Spleen (tissue), 11 donors: ENCODE measurements around the gene STX16. TPM values are rescaled to one million over a fixed set of nuclear protein-coding genes. Genes with fewer than 3 reads are reported as not detected.
A peak's percentile ranks its signal among the peaks of the same experiment; 100 is the strongest.

Source experiments
- DNase-seq: peaks from one replicate; pipeline ENCODE4 v3.0.0-alpha.2; 2020
- H3K27ac ChIP-seq, 8 donors: fragments of 200-600 bp; sonication (generic) in 7 of 8; 1 replicate in 4 of 8; 2 replicates in 4 of 8; pipeline versions ENCODE4 v1.5.0 to v1.8.0; 2016 to 2021; ENCODE audit warnings: inconsistent platforms in 4 of 8, mild to moderate bottlenecking in 4 of 8, moderate library complexity in 1 of 8
- H3K27me3 ChIP-seq, 7 donors: fragments of 200-600 bp; sonication (generic) in 6 of 7; replicated peaks in 1 of 7; 1 replicate in 4 of 7; 2 replicates in 3 of 7; pipeline versions ENCODE4 v1.5.0 to v1.8.0; 2016 to 2021; ENCODE audit warnings: inconsistent platforms in 3 of 7, mild to moderate bottlenecking in 1 of 7
- H3K36me3 ChIP-seq, 6 donors: fragments of 200-600 bp; sonication (generic) in 5 of 6; 1 replicate in 4 of 6; 2 replicates in 2 of 6; pipeline versions ENCODE4 v1.5.0 to v1.8.0; 2016 to 2021; ENCODE audit warnings: inconsistent platforms in 2 of 6
- H3K4me1 ChIP-seq, 6 donors: fragments of 200-600 bp; sonication (generic) in 5 of 6; 1 replicate in 3 of 6; 2 replicates in 3 of 6; pipeline versions ENCODE4 v1.5.0 to v1.8.0; 2016 to 2021; ENCODE audit warnings: inconsistent platforms in 3 of 6
- H3K4me3 ChIP-seq, 8 donors: fragments of 200-600 bp; sonication (generic) in 7 of 8; 1 replicate in 4 of 8; 2 replicates in 4 of 8; pipeline versions ENCODE4 v1.5.0 to v1.8.0; 2016 to 2021; ENCODE audit warnings: inconsistent platforms in 4 of 8, mild to moderate bottlenecking in 4 of 8, moderate library complexity in 2 of 8
- H3K9me3 ChIP-seq, 8 donors: fragments of 200-600 bp; sonication (generic) in 7 of 8; 1 replicate in 4 of 8; 2 replicates in 4 of 8; pipeline versions ENCODE4 v1.5.0 to v1.8.0; 2016 to 2021; ENCODE audit warnings: inconsistent platforms in 4 of 8
- POLR2A ChIP-seq, 3 donors: fragments of 450-650 bp; IDR thresholded peaks; one replicate each; pipeline ENCODE4 v1.5.1; 2017; ENCODE audit warnings: antibody characterized with exemption in 3 of 3, mild to moderate bottlenecking in 1 of 3
- POLR2AphosphoS5 ChIP-seq, 3 donors: sonication (generic); formaldehyde crosslinking; IDR thresholded peaks; one replicate each; pipeline ENCODE4 v1.5.1; 2017; ENCODE audit warnings: antibody characterized with exemption in 3 of 3
- WGBS, 5 donors: extraction: QIAGEN DNeasy Blood & Tissue Kit in 3 of 5; methylation state at CpG; one replicate each; pipeline versions ENCODE4 v1.1.5 to v1.1.7; 2013 to 2018; 5-methylcytosine and 5-hydroxymethylcytosine counted together
- intact Hi-C: fragments of 100-400 bp; cut with DNase I; formaldehyde crosslinking; loops from one replicate; pipeline ENCODE4 v1.15.0; 2023; ENCODE audit warnings: low total_unique reads
- polyA plus RNA-seq, 3 donors: library from polyadenylated mRNA; stranded (reverse); fragments of 200-250 nt; gene quantifications; one replicate each; pipeline ENCODE4 v1.2.1, GENCODE V29; 2013
- total RNA-seq, 7 donors: library from RNA; depleted of rRNA in 3 of 7; stranded (reverse); fragments of >200 nt in 3 of 7; fragmentation: NEBNext Ultra II Directional in 4 of 7; extraction: Animal tissue kit (Norgen Biotek cat#: 25700) in 4 of 7; gene quantifications; one replicate each; pipeline versions ENCODE4 v1.1.0 to v1.2.1, GENCODE V29; 2016 to 2021
- TF ChIP-seq, protein P1 (sequence below), 11 experiments: fragments of 200-600 bp in 7 of 11; fragments of 450-650 bp in 4 of 11; sonication (generic) in 4 of 11; IDR thresholded peaks in 8 of 11; conservative IDR thresholded peaks in 3 of 11; 1 replicate in 7 of 11; 2 replicates in 4 of 11; pipeline versions ENCODE4 v1.4.0 to v1.8.0; 2016 to 2021; ENCODE audit warnings: antibody characterized with exemption in 11 of 11, inconsistent platforms in 4 of 11, mild to moderate bottlenecking in 1 of 11
- donor health status: healthy with polysubstance abuse.
- donor health status: DM: no; HTN: no; CAD: no; lungs with moderate emphysema.
- donor health status: DM: no; HTN: no; CAD: no.
- donor health status: Bipolar disorder and iron deficiency.
- donor health status: healthy.
- donor health status: DM: no; HTN: no; CAD: no.
- donor health status: DM: yes; HTN: yes; CAD: no.

STX16 gene
- total and polyA plus RNA-seq, 10 donors, result 34.4 to 105 (median 75.0) TPM

- Histone ChIP-seq H3K9me3 (no peaks in the 10 kb centered on the region), H3K27me3 (no peaks in the 10 kb centered on the region), H3K27ac (no peak overlapping the region), H3K4me1 (peaks cover 7 to 28% (median 26%) of the 10 kb centered on the region in 6 donors), H3K36me3 (peaks cover 0 to 70% (median 48%) of the 10 kb centered on the region in 6 donors), H3K4me3 (no peak overlapping the region)
- TF ChIP-seq POLR2A (IDR thresholded peaks at IDR 0.05), result no peak
- DNase-seq, result peak; percentile 53
- 82 to 96% (median 92%) methylated on average over 7 to 10 of the region's 10 CpGs for WGBS, 5 donors
- intact Hi-C loops, result no loop called here
These were observed 45.4 kb downstream of the STX16 start for GRCh38 chr20:58696411-58696961.

DNA sequence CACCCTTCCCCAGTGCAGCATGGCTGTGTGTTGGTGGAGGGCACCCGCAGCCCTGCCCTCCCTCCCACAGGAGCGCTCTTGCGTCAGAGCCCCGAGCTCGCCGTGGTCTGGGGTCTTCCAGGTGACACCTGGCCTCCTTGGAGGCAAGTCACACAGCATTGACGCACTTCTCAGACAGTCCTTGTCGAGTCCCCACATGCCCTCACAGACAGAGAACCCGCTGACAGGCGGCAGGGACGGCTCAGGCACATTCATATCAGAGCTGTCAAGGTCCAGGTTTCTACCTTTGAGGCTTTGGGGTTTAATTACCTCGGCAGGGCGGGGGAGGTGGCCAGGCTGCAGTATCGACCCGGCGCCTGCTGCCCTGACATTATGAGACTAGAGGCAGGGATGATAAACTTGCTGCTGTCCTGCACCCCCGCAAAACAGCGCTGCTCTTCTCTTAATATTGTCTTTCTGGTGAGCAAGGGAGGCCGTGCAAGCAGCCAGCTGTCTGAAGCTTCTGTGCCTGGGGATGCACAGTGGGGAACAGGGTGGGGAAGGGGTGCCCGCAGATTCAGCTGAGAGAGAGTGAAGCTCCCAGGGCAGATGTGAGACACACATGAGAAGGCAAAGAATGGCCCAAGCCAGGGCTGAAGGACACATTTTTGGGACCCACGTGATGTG, 46.3 kb downstream of the STX16 start:
- Histone ChIP-seq H3K27me3 (no peaks in the 10 kb centered on the region), H3K27ac (no peak overlapping the region), H3K4me3 (no peak overlapping the region), H3K4me1 (peaks cover 7 to 21% (median 18%) of the 10 kb centered on the region in 6 donors), H3K9me3 (no peaks in the 10 kb centered on the region), H3K36me3 (peaks cover 0 to 78% (median 57%) of the 10 kb centered on the region in 6 donors)
- intact Hi-C loops, result no loop called here
- DNase-seq, result peak; percentile 72
- TF ChIP-seq POLR2AphosphoS5 (IDR thresholded peaks at IDR 0.05) (peak in 1 of 3 donors; percentile 51), POLR2A (IDR thresholded peaks at IDR 0.05) (no peak)
- WGBS, 5 donors, result 91 to 94% (median 92%) methylated on average over 20 to 21 of the region's 21 CpGs

GRCh38 chr20:58697867-58698703, 47.0 kb downstream of the STX16 start:
- Histone ChIP-seq H3K27ac (no peak overlapping the region), H3K27me3 (no peaks in the 10 kb centered on the region), H3K4me3 (no peak overlapping the region), H3K36me3 (peaks cover 0 to 86% (median 62%) of the 10 kb centered on the region in 6 donors), H3K4me1 (peaks cover 7 to 20% (median 17%) of the 10 kb centered on the region in 6 donors), H3K9me3 (no peaks in the 10 kb centered on the region)
- peak; percentile 60 for DNase-seq
- intact Hi-C loops, result no loop called here
- no peak for TF ChIP-seq POLR2A (IDR thresholded peaks at IDR 0.05)
- TF ChIP-seq POLR2AphosphoS5 (IDR thresholded peaks at IDR 0.05), result no peak
- TF ChIP-seq, protein P1, sequence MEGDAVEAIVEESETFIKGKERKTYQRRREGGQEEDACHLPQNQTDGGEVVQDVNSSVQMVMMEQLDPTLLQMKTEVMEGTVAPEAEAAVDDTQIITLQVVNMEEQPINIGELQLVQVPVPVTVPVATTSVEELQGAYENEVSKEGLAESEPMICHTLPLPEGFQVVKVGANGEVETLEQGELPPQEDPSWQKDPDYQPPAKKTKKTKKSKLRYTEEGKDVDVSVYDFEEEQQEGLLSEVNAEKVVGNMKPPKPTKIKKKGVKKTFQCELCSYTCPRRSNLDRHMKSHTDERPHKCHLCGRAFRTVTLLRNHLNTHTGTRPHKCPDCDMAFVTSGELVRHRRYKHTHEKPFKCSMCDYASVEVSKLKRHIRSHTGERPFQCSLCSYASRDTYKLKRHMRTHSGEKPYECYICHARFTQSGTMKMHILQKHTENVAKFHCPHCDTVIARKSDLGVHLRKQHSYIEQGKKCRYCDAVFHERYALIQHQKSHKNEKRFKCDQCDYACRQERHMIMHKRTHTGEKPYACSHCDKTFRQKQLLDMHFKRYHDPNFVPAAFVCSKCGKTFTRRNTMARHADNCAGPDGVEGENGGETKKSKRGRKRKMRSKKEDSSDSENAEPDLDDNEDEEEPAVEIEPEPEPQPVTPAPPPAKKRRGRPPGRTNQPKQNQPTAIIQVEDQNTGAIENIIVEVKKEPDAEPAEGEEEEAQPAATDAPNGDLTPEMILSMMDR (IDR thresholded peaks at IDR 0.05 in 8 of 11, conservative IDR thresholded peaks at IDR 0.05 in 3 of 11), result no peak
- WGBS, 5 donors, result 93 to 97% (median 93%) methylated on average over 9 to 15 of the region's 15 CpGs

- Histone ChIP-seq H3K36me3 (peaks cover 4 to 95% (median 71%) of the 10 kb centered on the region in 6 donors), H3K9me3 (no peaks in the 10 kb centered on the region), H3K4me3 (no peak overlapping the region), H3K27ac (no peak overlapping the region), H3K4me1 (peaks cover 0 to 11% (median 8%) of the 10 kb centered on the region in 6 donors), H3K27me3 (no peaks in the 10 kb centered on the region)
- TF ChIP-seq, protein P1 (IDR thresholded peaks at IDR 0.05 in 8 of 11, conservative IDR thresholded peaks at IDR 0.05 in 3 of 11), result no peak
- TF ChIP-seq POLR2A (IDR thresholded peaks at IDR 0.05) (no peak), POLR2AphosphoS5 (IDR thresholded peaks at IDR 0.05) (peak in 1 of 3 donors; percentile 38)
- DNase-seq, result peak; percentile 66
- 80 to 89% (median 85%) methylated on average over 18 to 27 of the region's 27 CpGs for WGBS, 5 donors
- intact Hi-C loops, result no loop called here
These were observed 47.9 kb downstream of the STX16 start for GRCh38 chr20:58698741-58699622.
